HG03432 (cell line): ENCODE measurements around the gene C10orf71.
A peak's percentile ranks its signal among the peaks of the same experiment; 100 is the strongest.

ENCODE experiments used
- ATAC-seq: cut with Tn5 transposase; IDR thresholded peaks from one replicate; pipeline ENCODE4 v1.9.1; 2021; ENCODE audit warnings: mild to moderate bottlenecking, moderate library complexity; ENCODE audit not compliant: unreplicated experiment

C10orf71 gene

GRCh38 chr10:49272251-49273081 is 26.5 kb upstream of the C10orf71 start:
- ATAC-seq = peak; percentile 45

GRCh38 chr10:49273082-49273465 is 25.9 kb upstream of the C10orf71 start:
- ATAC-seq = no peak

GRCh38 chr10:49273626-49274025 is 25.3 kb upstream of the C10orf71 start:
- no peak for ATAC-seq

GRCh38 chr10:49274886-49275285 is 24.1 kb upstream of the C10orf71 start:
- no peak for ATAC-seq

GRCh38 chr10:49275896-49276295 is 23.1 kb upstream of the C10orf71 start:
- no peak for ATAC-seq

GRCh38 chr10:49276596-49276995 is 22.4 kb upstream of the C10orf71 start:
- no peak for ATAC-seq

- no peak for ATAC-seq
Observed at GRCh38 chr10:49277973-49278372, 21.0 kb upstream of the C10orf71 start.

GRCh38 chr10:49278497-49278981 is 20.4 kb upstream of the C10orf71 start:
- ATAC-seq = no peak

- no peak for ATAC-seq
Observed at GRCh38 chr10:49279015-49279880, 19.7 kb upstream of the C10orf71 start.

- ATAC-seq = no peak
Observed at GRCh38 chr10:49280001-49280408, 19.0 kb upstream of the C10orf71 start.

GRCh38 chr10:49281461-49281860 is 17.5 kb upstream of the C10orf71 start:
- ATAC-seq = no peak

GRCh38 chr10:49282306-49282705 is 16.7 kb upstream of the C10orf71 start:
- ATAC-seq = no peak

- ATAC-seq = no peak
Observed at GRCh38 chr10:49282879-49283341, 16.1 kb upstream of the C10orf71 start.

- ATAC-seq = no peak
Observed at GRCh38 chr10:49283491-49283890, 15.5 kb upstream of the C10orf71 start.

- no peak for ATAC-seq
Observed at GRCh38 chr10:49284356-49284755, 14.6 kb upstream of the C10orf71 start.

GRCh38 chr10:49285232-49285631 is 13.7 kb upstream of the C10orf71 start:
- no peak for ATAC-seq

- no peak for ATAC-seq
Observed at GRCh38 chr10:49286686-49287085, 12.3 kb upstream of the C10orf71 start.

- no peak for ATAC-seq
Observed at GRCh38 chr10:49287689-49288340, 11.2 kb upstream of the C10orf71 start.

GRCh38 chr10:49288341-49289065 is 10.5 kb upstream of the C10orf71 start:
- ATAC-seq = no peak

- no peak for ATAC-seq
Observed at GRCh38 chr10:49289480-49289879, 9.5 kb upstream of the C10orf71 start.
